Pancreas (tissue), 10 donors: Measurements from ENCODE around the gene PLB1. TPM values are rescaled to one million over a fixed set of nuclear protein-coding genes. Genes with fewer than 3 reads are reported as not detected.

ENCODE experiments used
- ATAC-seq, 4 donors: fragments of 200-7000 bp; cut with Tn5 transposase; one replicate each; pipeline versions ENCODE4 v1.8.0 to v1.9.1; 2020; ENCODE audit warnings: mild to moderate bottlenecking in 4 of 4, moderate library complexity in 4 of 4
- DNase-seq, 6 donors: peaks; one replicate each; pipeline ENCODE4 v3.0.0-alpha.2; 2020
- FAIRE-seq: peaks from 2 replicates; lab custom pipeline; 2012; peaks lifted over from hg19 to GRCh38; lab: Jason Lieb, UNC
- H3K27ac ChIP-seq, 4 donors: fragments of 200-600 bp; sonication (generic); 1 replicate in 3 of 4; 2 replicates in 1 of 4; pipeline versions ENCODE4 v1.5.0 to v1.8.0; 2020
- H3K27me3 ChIP-seq, 4 donors: fragments of 200-600 bp; one replicate each; pipeline ENCODE4 v1.8.0; 2021
- H3K36me3 ChIP-seq, 3 donors: fragments of 200-600 bp; sonication (generic) in 1 of 3; one replicate each; pipeline versions ENCODE4 v1.5.0 to v1.8.0; 2020 to 2021
- H3K4me1 ChIP-seq, 3 donors: fragments of 200-600 bp; one replicate each; pipeline ENCODE4 v1.8.0; 2021
- H3K4me3 ChIP-seq, 4 donors: fragments of 200-600 bp; sonication (generic) in 2 of 4; one replicate each; pipeline versions ENCODE4 v1.5.0 to v1.8.0; 2020 to 2021
- H3K9me3 ChIP-seq, 4 donors: fragments of 200-600 bp; one replicate each; pipeline ENCODE4 v1.8.0; 2021
- CTCF ChIP-seq, 4 donors: fragments of 200-600 bp; sonication (generic) in 3 of 4; IDR thresholded peaks; one replicate each; pipeline versions ENCODE4 v1.5.0 to v1.8.0; 2021; ENCODE audit warnings: antibody characterized with exemption in 4 of 4
- WGBS, 2 donors: extraction: QIAGEN DNeasy Blood & Tissue Kit; methylation state at CpG; one replicate each; pipeline ENCODE4 v1.1.7; 2013; 5-methylcytosine and 5-hydroxymethylcytosine counted together
- intact Hi-C, 3 donors: fragments of 100-400 bp; cut with DNase I; formaldehyde crosslinking; loops; one replicate each; pipeline versions ENCODE4 v1.11.1 to v1.14.2; 2022
- polyA plus RNA-seq, 2 donors: library from polyadenylated mRNA; stranded (reverse); fragments of 200-250 nt; gene quantifications; one replicate each; pipeline ENCODE4 v1.2.3, GENCODE V29; 2013
- total RNA-seq, 6 donors: library from RNA; stranded (reverse); fragmentation: NEBNext Ultra II Directional in 4 of 6; extraction: Animal tissue kit (Norgen Biotek cat#: 25700) in 4 of 6; gene quantifications; one replicate each; pipeline versions ENCODE4 v1.2.1 to v1.2.4, GENCODE V29; 2021 to 2023
- donor health status: healthy with polysubstance abuse.
- donor health status: DM: no; HTN: no; CAD: no; lungs with moderate emphysema.
- donor health status: DM: no; HTN: no; CAD: no.
- donor health status: control.
- donor health status: control.
- donor health status: Bipolar disorder and iron deficiency.
- donor health status: DM: yes; HTN: yes; CAD: no.
- donor health status: DM: no; HTN: no; CAD: no.
- donor health status: DM: no; HTN: no; CAD: no.
- donor health status: DM: yes; HTN: yes; CAD: no.

The PLB1 gene
- total and polyA plus RNA-seq, 8 donors = 0.16 to 2.4 (median 0.93) TPM

DNA sequence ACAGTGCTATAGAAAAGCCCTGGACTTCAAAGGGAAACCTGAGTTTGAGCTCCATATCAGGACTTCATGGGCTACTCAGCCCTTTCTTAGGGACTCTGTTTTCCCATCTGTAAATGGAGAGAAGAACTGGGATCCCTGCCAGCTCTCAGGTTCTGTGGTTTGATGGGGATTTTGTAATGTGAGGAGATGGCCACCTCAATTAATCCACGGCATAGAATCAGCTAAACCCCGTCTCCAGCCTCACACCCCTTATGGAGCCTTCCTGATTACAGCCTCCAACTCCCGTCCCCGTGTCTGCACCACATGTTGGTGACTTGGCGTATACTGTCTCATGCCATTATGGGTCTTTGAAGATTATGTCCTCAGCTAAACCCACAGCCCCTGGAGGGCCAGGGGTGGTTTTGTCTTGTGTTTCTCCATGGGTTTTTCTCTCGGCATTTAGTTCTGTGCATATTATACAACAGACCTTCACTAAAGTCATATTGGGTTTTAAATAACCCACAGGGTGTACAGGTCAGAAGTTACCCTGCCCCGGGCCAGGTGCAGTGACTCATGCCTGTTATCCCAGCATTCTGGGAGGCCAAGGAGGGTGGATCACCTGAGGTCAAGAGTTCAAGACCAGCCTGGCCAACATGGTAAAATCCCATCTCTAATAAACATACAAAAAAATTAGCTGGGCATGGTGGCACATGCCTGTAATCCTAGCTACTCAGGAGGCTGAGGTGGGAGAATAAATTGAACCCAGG, 192.0 kb downstream of the PLB1 start:
- Histone ChIP-seq H3K9me3 (no peaks in the 10 kb centered on the region), H3K27ac (no peak overlapping the region), H3K36me3 (no peaks in the 10 kb centered on the region), H3K27me3 (no peaks in the 10 kb centered on the region), H3K4me3 (no peak overlapping the region), H3K4me1 (peaks cover 0 to 9% (median 0%) of the 10 kb centered on the region in 3 donors)
- ATAC-seq = no peak
- no peak for FAIRE-seq
- intact Hi-C loops = no loop called here
- DNase-seq = no peak
- TF ChIP-seq CTCF (IDR thresholded peaks at IDR 0.05) = no peak
- 92 to 94% methylated on average over 7 of the region's 7 CpGs for WGBS, 2 donors

DNA sequence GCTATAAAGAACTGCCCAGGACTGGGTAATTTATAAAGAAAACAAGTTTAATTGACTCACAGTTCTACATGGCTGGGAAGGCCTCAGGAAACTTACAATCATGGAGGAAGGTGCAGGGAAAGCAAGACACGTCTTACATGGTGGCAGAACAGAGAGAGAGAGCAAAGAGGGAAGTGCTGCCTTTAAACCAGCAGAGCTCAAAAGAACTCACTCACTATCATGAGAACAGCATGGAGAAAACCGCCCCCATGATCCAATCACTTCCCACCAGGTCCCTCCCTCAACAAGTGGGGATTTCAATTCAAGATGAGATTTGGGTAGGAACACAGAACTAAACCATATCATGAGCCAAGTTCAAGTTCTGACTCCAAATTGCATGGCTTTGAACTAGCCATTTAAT, 193.0 kb downstream of the PLB1 start:
- Histone ChIP-seq H3K36me3 (no peaks in the 10 kb centered on the region), H3K27me3 (no peaks in the 10 kb centered on the region), H3K4me1 (peaks cover 0 to under 1% (median 0%) of the 10 kb centered on the region in 3 donors), H3K27ac (no peak overlapping the region), H3K4me3 (no peak overlapping the region), H3K9me3 (no peaks in the 10 kb centered on the region)
- intact Hi-C loops = no loop called here
- no peak for TF ChIP-seq CTCF (IDR thresholded peaks at IDR 0.05)
- no peak for ATAC-seq
- 95 to 96% methylated on average over 2 of the region's 2 CpGs for WGBS, 2 donors
- DNase-seq = no peak
- no peak for FAIRE-seq

GRCh38 chr2:28689771-28690170, 193.9 kb downstream of the PLB1 start:
- ATAC-seq (no peak), FAIRE-seq (no peak), DNase-seq (no peak)
- Histone ChIP-seq H3K36me3 (no peaks in the 10 kb centered on the region), H3K4me1 (no peaks in the 10 kb centered on the region), H3K27ac (no peak overlapping the region), H3K4me3 (no peak overlapping the region), H3K9me3 (no peaks in the 10 kb centered on the region), H3K27me3 (no peaks in the 10 kb centered on the region)
- WGBS, 2 donors = 83 to 88% methylated on average over 2 of the region's 2 CpGs
- no peak for TF ChIP-seq CTCF (IDR thresholded peaks at IDR 0.05)
- intact Hi-C loops = no loop called here

DNA sequence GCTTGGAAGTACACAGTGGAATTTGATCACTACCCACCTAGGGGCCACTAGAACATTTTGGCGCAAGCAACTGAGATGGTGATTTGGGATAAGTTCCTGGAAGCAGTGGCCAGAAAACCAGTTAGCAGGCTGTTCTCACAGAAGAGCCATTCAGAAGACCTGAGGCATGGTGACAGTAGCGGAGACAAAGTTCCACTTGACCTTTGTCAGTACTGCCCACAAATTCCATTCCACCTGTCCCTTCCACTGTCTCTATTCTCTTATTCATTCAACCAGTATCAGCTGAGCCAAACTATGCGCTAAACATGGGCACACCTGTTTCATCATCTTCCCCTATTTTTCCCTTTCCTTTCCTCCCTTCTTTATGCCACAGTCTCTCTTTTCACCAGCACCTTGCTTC, 196.6 kb downstream of the PLB1 start:
- Histone ChIP-seq H3K27me3 (no peaks in the 10 kb centered on the region), H3K4me1 (no peaks in the 10 kb centered on the region), H3K27ac (no peak overlapping the region), H3K9me3 (no peaks in the 10 kb centered on the region), H3K4me3 (no peak overlapping the region), H3K36me3 (no peaks in the 10 kb centered on the region)
- ATAC-seq = no peak
- WGBS, 2 donors = 95 to 98% methylated on average over 3 of the region's 3 CpGs
- TF ChIP-seq CTCF (IDR thresholded peaks at IDR 0.05) = no peak
- FAIRE-seq = no peak
- DNase-seq = no peak
- intact Hi-C loops = no loop called here

DNA sequence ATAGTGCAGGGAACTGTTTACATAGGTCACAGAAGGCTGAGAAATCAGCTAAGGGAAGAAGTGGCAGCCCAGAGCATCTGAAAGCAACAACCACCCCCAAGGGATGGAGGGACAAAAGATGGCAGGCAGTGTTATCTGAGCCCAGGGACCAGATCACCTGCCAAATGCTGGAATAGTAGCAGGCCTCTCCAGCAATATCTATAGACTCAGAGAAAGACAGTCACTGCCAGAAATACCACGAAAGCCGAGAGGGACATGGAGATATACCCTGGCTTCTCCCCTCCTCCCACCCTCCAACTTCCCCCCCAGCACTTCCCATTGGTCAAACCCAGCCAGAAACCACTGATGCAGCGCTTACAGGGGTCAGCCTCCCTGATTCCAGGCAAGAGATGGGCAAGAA, 197.4 kb downstream of the PLB1 start:
- 95 to 100% methylated on average over 3 of the region's 3 CpGs for WGBS, 2 donors
- FAIRE-seq = no peak

More for the DNA sequence above, 197.4 kb downstream of the PLB1 start:
- no peak overlapping the region for H3K27ac ChIP-seq
- no peaks in the 10 kb centered on the region for H3K27me3 ChIP-seq
- H3K9me3 ChIP-seq = no peaks in the 10 kb centered on the region
- no peak overlapping the region for H3K4me3 ChIP-seq
- intact Hi-C loops = no loop called here
- no peak for TF ChIP-seq CTCF (IDR thresholded peaks at IDR 0.05)
- H3K36me3 ChIP-seq = no peaks in the 10 kb centered on the region
- DNase-seq (no peak), ATAC-seq (no peak)
- no peaks in the 10 kb centered on the region for H3K4me1 ChIP-seq
